NCI-H2107 treated with DMSO at 0.1 percent for 48 hours (cell line): ENCODE measurements around the gene TMEM170B.
A peak's percentile ranks its signal among the peaks of the same experiment; 100 is the strongest.
"Not testable (repeated sequence)": the region's sequence is repeated elsewhere in the genome, so short reads cannot be mapped to it uniquely, and the experiment has no call there.

ENCODE experiments used
- DNase-seq: peaks from one replicate; lab custom pipeline; 2025; ENCODE audit not compliant: unreplicated experiment; lab: John Stamatoyannopoulos, UW

The TMEM170B gene

DNA sequence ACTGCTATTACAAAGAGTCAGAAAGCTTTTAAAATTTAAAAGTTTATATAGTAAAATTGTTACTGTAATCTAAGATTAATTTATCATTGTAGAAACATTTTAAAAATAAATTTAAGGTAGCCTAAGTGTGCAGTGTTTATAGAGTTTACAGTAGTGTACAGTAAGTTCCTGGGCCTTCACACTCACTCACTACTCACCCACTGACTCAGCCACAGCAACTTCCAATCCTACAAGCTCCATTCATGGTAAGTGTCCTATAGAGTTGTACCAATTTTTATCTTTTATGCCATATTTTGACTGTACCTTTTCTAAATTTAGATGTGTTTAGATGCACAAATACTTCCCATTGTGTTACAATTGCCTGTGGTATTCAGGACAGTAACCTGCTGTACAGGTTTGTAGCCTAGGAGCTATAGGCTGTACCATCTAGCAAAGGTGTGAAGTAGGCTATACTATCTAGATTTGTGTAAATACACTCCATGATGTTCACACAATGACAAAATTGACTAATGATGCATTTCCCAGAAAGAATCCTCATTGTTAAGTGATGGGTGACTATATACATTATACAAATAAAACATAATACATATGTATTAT is 10.2 kb upstream of the TMEM170B start:
- no peak for DNase-seq

DNA sequence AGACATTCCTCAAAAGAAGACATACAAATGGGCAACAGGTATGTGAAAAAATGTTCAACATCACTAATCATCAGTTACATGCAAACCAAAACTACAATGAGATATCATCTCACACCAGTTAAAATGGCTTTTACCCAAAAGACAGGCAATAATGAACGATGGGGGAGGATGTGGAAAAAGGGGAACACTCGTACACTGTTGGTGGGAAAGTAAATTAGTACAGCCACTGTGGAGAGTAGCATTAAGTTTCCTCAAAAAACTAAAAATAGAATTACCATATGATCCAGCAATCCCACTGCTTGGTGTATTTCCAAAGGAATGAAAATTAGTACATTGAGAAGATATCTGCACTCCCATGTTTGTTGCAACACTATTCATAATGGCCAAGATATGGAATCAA is 8.6 kb upstream of the TMEM170B start:
- no peak for DNase-seq

DNA sequence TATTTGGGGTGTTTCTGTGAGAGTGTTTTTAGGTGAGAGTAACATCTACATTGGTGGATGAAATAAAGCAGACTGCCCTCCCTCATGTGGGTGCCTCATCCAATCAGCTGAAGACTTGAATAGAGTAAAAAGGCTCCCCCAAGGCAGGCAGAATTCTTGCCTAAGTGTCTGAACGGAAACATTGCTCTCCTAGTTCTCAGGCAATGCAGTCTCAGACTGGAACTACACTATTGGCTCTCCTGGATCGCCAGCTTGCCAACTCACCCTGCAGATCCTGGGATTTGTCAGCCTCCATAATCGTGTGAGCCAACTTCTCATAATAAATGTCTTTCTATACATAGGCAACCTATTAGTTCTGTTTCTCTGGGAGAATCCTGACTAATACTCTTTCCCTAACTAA is 5.5 kb upstream of the TMEM170B start:
- DNase-seq = no peak

DNA sequence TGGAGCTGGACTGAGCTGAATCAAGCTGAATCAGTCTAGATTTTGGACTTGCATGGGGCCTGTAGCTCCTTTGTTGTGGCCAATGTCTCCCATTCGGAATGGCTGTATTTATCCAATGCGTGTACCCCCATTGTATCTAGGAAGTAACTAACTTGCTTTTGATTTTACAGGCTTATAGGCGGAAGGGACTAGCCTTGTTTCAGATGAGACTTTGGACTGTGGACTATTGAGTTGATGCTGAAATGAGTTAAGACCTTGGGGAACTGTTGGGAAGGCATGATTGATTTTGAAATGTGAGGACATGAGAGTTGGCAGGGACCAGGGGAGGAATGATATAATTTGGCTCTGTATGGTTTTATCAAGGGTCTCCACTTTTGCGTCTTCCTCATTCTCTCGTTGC is 3.0 kb upstream of the TMEM170B start:
- DNase-seq = no peak

DNA sequence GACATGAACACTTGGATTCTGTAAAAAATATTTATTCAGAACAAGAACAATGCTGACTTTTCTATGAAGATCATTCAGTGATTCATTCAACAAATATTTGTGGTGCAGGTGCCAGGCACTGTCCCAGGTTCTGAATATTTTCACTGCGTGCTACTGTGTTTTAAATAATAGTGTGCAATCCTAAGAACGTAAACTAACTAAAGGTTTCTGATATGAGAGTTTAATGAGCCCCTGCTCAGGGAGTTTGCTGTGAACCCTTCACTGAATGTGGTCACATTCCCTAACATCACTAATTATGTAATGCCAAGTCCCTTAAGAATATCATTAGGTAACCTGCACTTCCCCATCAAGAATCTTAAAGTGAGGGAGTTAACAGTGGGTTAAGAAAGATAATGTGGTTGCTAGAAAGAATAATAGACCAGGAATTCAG is 1.7 kb upstream of the TMEM170B start:
- DNase-seq = no peak

DNA sequence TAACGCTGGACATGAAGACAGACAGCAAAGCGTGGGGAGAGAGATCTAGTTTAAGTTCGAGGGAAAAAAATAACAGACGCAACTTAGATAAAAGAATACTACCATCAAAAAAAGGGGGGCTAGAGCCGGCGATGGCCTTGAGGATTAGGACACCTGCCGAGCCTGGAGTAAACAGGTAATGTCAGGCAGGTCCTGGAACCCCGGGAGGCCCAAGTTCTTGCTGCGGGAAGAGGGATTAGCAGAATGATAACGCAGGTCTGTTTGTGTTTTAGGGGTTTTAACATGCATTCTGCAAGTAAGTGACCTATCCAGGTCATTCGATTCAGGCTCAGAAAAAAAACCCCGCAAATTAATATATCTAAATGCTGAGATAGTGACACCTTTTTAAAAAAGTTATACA is 754 bp upstream of the TMEM170B start:
- DNase-seq = no peak

DNA sequence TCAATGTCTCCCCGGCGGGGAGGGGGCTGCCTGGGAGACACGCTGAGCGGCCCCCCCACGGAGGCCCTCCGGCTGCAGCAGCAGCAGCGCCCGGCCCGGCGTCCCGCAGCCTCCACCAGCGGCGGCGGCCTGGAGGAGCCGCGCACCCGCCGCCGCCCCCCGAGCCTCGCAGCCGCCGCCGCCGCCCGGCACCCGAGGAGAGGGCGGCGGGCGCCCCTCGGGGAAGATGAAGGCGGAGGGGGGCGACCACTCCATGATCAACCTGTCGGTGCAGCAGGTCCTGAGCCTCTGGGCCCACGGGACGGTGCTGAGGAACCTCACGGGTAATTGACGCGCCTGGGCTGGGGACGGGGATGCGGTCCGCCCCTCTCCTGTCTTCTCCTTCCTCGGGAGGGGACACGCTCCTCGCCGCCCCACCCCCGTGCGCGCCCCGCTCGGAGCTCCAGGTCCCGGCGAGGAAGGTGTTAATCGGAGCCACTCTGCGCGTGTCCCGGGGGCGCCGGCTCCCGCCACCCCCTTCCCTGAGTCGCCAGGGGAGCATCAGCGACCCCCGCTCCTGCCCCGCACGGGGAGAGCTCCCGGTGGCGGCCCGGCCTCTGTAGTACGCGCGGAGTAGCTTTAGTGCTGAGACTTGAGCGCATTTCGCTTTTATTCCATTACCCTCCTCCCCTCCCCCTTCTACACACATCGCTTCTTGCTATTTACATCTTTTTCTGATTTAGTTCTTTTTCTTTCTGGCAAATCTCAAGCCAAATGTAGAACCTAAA is 686 bp downstream of the TMEM170B start:
- no peak for DNase-seq

DNA sequence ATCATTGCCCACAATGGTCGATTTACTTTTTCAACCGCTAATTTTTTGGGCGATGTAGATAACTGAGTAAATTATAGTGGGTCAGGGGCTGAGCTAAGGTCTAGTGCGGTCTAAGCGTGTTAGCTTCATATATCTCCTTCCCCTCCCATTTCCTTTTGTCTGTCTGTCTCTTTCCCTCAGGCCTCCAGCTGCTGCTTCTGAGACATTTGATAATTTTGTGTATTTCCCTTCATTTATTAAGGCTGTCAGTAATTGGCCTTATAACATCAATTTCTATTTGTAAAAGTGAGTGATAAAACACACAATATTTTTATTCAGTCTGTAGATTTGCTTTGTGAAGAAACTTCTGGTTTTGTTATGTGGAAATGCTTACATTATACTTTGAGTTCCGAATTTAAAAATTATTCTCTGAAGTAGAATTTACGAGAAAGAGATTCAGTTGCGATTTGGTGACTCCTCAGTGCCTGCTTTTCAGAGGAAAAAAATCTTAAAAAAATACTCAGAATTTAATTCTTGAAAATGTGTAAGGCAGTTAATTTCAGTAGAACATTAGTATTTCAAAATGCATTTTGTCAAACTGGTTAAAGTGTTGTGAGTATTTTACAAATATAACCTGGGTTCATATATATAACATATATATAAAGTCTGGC is 1.4 kb downstream of the TMEM170B start:
- no peak for DNase-seq

DNA sequence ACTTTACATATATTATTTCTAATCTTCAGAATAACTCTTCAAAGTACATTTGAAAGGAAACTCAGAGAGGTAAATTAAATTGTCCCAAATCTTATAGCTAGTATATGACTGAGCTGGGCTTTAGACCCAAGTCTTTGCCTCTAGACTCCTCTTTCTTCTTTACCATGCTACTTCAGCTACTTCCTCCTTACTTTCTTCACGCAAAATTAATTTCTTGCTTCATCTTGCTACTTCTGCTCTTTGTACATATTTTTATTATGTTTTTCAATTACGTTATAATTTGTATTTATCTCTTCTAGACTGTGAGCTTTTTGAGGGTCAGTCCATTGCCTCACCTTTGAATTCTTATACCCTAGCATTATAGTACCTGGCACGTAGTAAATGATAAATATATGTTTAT is 5.3 kb downstream of the TMEM170B start:
- no peak for DNase-seq

DNA sequence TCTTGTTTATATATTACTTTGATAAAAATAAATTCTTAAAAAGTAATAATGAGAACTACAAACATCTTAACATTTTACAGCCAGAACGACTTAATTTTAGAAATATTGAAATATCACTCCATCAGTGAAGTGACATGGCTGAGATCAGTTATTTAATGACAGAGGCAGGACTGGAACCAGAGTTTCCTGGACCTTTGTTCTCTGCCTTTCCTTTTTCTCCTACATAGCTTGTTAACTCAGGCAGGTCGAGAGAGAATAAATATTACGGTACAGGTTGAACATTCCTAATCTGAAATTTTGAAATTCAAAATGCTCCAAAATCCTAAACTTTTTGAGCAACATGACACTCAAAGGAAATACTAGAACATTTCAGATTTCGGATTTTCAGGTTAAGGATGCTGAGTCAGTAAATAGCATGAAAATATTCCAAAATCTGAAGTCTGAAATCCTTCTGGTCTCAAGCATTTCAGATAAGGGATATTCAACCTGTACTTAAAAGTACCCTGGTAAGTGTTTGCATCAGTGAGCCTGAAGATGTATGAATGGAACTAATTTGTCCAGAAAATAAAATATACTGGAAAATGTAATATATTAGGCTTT is 6.5 kb downstream of the TMEM170B start:
- no peak for DNase-seq

DNA sequence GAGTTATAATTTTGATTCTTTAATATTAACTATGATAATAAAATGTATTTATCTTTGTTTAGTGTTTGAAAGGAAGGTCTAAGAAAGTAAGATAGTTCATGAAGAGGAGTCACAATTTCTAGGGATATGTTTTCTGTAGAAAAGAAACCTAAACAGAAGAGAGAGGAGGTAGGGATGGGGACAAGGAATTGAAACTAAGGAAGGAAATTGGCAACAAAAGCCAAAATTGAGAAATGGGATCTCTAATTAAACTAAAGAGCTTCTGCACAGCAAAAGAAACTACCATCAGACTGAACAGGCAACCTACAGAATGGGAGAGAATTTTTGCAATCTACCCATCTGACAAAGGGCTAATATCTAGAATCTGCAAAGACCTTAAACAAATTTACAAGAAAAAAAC is 10.3 kb downstream of the TMEM170B start:
- DNase-seq = not testable (repeated sequence)

DNA sequence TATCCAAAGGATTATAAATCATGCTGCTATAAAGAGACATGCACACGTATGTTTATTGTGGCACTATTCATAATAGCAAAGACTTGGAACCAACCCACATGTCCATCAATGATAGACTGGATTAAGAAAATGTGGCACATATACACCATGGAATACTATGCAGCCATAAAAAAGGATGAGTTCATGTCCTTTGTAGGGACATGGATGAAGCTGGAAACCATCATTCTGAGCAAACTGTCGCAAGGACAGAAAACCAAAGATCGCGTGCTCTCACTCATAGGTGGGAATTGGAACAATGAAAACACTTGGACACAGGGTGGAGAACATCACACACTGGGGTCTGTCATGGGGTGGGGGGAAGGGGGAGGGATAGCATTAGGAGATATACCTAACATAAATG is 11.0 kb downstream of the TMEM170B start:
- DNase-seq = not testable (repeated sequence)

DNA sequence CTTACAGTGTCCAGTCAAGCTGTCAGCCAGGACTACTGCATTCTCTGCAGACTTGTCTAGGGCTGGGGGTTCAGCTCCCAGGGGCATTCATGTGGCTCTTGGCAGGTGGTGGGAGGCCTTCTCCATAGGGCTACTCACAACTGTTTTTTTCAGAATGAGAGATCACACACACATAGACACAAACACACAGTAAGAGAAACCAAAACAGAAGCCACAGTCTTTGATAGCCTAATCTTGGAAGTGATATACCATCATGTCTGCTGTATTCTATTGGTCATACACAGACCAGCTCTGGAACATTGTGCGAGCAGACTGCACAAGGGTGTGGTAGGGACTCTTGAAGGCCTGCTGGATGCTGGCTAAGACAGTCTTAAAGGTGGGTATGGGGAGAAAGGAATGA is 13.5 kb downstream of the TMEM170B start:
- no peak for DNase-seq

DNA sequence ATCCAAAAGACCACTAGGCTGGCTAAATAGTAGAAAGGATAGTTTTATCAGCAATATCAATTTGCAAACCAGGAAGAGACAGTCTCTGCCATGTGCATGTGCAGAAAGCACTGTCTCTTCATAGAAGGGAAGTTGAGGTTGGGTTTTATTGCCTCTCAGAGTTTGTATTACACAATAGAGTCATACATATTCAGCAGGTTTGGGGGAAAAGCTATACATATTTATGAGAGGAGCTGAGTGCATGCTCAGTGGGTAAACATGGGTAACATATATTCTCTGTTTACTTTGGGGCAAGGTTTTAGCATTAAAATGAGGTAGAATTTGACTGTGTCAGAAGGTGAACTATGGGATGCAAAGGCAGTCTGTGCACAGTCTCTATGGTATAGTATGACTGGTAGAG is 14.9 kb downstream of the TMEM170B start:
- DNase-seq = no peak

DNA sequence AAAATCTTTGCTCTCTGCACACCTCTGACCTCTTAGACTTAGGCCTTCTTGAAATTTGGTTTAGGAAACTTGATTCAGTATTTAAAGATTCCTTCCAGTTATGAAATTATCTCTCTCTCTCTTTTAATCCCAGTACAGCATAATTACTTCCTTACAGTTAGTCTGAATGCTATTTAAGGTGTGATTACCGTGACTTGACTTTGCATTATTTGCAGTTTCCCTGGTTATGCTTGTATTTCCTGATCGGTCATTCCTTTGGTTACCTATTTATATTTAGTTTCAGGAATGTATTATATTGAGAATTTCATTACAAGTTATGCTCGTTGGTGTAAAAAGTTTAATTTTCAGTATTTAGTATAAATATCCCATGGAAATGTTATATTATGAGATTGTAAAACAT is 16.3 kb downstream of the TMEM170B start:
- DNase-seq = no peak

DNA sequence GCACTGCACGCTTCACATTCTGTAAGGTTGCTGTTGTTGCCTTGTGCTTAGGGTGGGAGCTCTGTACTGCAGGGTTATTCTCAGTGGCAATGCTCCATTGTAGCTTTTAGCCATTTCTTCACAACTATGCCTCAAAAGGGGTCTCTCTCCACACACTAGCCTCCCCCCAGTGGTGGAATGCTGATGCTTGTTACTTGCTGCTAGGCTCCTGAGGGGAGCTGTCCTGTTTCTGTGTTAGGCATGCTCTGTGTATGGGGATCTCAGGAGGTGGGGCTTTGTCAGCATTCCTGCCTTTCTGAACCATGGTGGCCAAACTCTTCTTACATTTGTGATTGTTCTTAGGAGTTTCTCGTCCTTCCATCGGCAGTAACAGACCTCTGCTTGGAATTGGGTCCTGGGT is 18.8 kb downstream of the TMEM170B start:
- DNase-seq = no peak

DNA sequence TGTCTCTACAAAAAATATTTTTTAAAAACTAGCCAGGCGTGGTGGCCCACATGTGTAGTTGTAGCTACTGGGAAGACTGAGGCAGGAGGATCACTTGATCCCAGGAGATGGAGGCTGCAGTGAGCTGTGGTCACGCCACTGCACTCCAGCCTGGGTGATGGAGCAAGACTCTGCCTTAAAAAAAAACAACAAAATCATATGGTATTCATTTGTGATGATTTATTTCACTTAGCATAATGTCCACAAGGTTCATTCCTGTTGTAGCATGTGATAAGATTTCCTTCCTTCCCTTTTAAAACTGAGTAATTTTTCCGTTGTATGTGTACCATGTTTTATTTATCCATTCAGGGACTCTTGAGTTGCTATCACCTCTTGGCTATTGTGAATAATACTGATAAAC is 26.2 kb downstream of the TMEM170B start:
- no peak for DNase-seq

DNA sequence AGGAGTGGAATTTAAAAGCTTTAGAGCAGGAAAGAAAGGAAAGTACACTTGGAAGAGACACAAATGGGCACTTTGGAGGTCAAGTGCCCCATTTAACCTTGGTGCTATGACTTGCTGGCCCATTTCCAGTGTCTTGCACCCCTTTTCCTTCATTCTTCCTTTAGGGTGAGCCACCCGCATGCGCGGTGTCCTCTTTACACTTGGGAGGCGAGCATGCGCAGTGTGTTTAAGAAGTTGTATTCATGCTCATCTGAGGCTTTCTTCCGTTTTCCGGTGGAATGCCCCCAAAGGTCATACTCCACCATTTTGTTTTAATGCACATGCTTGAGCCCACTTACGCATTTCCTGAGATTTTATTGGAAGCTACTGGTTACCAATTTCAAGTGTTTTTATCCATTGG is 29.1 kb downstream of the TMEM170B start:
- DNase-seq = no peak

DNA sequence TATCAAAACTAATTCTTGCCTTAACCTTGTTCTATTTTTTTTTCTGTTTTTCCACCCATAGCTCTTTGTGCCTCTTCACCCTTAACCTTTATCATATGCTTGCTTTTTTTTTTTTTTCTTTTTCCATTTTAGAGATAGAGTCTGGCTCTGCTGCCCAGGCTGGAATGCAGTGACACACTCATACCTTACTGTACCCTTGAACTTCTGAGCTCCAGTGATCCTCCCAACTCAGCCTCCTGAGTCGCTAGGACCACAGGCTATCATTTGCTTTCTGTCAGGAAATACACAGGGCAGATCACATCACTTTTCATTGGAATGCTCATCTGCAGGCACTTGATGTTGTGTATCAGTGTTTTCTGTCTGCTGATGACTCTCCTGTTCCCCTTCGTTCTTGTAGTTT is 33.5 kb downstream of the TMEM170B start:
- no peak for DNase-seq

DNA sequence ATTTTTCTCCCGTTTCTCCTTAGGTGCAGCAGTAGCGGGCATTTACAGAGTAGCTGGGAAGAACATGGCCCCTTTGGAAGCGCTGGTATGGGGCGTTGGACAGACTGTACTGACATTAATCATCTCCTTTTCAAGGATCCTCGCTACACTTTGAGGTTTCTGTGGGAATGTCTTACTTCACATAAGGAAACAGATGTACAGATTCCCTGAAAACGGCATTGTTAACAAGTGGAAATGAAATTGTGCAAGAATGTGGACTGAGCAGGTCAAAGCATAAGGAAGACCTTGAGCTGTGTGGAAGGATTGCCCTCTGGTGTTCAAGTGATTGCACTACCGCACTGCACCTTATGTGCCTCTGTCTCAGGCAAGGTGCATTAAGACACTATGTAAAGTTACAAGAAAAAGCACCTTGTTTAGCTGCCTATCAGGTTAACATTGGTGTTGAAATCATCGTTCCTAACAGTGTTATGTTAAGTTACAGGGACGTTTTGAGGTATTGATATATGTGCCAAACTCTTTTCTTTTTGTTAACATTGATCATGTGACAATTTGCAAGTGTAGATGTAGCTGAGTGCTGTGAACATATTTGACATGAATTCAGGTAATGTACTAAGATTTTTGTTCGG is 38.0 kb downstream of the TMEM170B start:
- DNase-seq = peak; percentile 36

DNA sequence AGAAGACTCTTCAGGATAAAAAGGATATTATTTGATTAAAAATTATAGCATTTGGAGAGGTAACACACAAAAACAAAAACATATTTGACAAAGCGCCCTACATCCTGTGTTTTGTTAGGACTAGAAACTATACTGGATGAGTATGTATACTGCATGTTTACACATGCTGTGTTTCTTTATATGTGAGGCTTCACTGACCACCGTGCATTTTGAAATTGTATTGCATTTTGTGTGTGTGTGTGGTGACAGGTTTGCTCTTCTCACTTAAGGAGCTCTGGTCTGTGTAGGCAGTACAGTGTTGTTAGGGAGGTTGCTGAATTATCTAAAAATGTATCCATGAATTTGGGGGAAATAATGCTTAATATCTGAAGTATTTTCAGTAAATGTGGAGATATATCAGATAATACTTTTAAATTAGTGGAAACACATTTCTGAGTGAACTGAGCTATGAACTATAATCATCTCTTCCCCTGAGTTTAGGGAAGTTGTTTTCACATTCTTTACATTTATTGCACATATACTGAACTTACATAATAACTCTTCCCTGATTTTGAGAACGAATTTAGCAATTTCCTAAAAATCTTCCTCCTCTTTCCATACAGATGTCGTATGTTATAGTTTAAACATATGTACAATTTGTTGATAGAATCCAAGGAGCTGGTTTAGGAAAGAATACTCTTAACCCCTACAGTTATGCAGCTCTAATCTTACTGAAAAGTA is 43.3 kb downstream of the TMEM170B start:
- DNase-seq = no peak
